Activated naive CD4-positive, alpha-beta T cell treated with anti-CD3 and anti-CD28 coated beads, Interleukin-2, amount 50 U/mL, for 16 hours (primary cell): ENCODE results near the gene SCAF4.

Source experiments
- DNase-seq: peaks from one replicate; pipeline ENCODE4 v3.0.0-alpha.2; 2020

The SCAF4 gene

DNA sequence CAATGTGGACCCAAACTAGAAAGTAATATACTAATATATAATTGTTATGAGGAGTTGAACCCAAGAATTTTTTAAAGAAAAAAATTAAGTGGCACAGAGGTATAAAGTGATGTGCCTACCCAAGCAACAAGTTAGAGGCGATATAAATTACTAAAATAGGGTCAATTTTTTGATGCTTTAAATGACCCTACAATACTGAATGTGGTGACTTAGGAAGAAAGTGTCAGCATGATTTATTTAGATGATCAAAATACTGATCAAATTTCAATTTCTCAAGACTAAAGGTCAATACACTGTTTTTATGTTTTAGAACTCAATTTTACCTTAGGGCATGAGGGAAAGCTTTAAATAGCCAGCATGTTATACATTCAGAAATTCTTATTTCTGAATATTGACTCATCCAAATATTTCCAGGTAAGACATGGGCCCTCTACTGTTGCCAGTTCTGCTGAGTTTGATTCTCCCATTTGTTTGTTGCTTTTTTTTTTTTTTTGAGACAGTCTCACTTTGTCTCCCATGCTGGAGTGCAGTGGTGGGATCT, 20.1 kb downstream of the SCAF4 start:
- no peak for DNase-seq

DNA sequence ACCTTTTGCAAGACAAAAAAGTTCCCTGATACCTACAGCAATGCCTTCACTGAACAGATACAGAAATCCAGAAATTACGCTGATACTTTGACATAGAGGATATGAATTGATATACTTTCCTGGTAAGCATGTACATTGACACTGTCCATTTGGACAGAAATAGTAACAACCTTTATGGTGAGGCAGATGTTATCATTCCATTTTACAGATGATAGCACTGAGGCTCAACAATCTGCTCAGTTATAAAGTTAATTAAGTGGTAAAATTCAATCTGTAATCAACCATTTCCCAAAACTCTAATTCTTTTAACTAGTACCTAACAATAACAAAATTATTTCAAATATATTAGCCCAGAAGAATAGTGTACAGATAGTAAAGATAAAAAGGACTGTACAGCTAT, 20.6 kb downstream of the SCAF4 start:
- DNase-seq, result no peak

DNA sequence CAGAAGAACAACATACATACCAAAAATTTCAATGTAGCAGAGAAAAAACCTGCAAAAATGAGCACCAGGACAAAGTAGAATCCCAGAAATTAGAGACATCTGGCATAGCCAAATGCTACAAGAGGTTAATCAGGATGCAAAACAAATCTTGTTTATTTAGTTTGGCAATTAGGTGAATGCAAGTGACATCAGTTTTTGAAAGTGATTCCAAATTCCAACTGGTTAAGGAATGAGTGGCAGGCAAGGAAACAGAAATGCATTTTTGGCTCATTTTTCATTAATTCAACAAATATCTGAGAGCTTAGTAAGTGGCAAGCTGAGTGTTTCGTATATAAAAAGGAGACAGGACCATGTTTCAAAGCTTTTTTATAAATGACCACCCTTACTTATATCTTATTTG, 21.3 kb downstream of the SCAF4 start:
- no peak for DNase-seq

DNA sequence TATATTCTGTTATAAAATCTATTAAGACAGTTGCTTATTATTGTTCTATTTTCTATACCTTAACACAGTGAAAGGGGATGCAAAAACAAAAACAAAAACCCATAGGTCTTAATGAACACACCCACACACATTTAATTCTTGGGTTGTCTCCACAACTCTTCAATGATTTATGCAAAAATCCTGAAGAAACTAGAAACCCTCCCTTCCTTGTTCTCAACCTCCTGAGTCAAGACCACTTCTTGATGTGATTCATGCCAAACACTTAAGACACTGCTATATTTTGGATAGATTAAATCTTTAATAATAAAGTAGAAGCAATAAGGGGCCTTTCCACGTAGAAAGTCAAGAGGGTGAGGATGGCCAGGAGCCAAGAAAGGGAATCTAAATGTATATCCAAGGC, 23.4 kb downstream of the SCAF4 start:
- DNase-seq, result no peak

DNA sequence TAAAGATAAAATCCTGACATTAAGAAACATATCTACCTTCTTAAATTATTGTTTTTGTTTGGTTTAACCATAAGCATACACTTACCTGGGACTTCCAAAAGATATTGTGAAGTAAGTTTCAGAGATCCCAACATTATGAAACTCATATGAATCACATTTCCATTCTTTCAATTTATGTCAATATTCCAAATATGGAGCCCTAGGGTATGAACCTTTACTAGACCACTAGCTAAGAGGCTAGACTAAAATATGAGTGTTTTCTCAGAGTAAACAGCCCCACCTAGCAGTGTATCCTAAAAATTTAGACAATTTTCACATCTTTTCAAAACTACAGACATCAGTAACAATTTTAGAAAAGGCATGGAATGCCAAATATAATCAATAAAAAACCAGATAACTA, 24.4 kb downstream of the SCAF4 start:
- no peak for DNase-seq

DNA sequence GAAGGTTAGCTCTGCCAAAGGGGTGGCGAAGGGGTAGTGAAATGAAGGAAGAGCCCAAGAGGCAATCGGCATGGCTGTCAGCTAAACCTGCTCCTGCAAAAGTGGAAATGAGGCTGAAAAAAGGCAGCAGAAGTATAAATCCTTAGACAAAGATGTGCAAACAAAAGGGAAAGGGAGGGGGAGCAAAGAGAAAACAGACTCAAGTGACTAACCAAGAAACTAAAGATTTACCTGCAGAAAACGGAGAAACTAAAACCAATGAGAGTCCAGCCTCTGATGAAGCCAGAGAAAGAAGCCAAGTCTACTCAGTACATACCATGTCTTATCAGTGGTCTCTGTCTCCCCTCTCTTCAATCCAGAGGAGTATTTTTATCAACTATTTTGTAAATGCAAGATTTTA, 25.4 kb downstream of the SCAF4 start:
- DNase-seq, result no peak

DNA sequence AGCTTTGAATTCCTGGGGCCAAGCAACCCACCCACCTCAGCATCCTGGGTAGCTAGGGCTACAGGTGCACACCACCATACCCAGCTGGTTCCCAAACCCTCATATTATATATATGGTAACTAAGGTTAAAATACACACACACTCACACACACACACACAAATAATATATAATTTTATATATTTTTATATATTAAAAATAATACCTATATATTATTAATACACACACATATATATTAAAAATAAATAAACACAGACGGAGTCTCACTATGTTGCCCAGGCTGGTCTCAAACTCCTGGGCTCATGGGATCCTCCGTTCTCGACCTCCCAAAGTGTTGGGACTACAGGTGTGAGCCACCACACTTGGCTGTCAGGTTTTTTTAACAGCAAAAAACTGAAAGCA, 31.9 kb downstream of the SCAF4 start:
- no peak for DNase-seq

DNA sequence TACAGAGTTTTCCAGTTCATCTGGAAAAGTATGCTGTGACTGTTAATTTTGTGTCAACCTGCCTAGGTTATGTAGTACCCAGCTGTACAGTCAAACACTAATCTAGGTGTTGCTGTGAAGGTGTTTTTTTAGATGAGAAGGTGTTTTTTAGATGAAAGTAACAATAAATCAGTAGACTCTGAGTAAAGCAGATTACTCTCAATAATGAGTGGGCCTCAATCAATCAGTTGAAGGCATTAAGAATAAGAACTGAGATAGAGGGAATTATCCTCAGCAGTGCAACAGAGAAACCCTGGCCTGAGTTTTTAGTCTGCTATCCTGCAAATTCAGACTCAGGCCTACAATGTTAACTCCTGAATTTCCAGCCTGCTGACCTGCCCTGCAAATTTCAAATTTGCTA, 33.5 kb downstream of the SCAF4 start:
- no peak for DNase-seq

DNA sequence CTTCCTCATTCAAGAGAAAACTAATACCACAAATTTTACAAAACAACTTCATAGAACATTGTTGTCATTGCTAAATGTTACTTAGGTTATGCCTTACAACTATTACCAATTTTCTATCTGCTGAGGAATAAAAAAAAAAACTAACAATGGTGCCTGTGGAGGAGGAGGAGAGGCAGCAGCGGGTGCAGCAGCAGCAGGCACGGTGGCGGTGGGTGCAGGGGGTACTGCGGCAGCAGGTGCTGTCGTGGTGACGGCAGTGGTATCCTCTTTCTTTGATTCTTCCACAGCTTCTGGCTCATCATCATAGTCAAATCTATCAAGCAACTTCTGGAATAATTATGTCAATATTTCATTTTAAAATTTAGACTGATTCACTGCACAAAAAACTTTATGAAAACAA, 35.5 kb downstream of the SCAF4 start:
- no peak for DNase-seq

DNA sequence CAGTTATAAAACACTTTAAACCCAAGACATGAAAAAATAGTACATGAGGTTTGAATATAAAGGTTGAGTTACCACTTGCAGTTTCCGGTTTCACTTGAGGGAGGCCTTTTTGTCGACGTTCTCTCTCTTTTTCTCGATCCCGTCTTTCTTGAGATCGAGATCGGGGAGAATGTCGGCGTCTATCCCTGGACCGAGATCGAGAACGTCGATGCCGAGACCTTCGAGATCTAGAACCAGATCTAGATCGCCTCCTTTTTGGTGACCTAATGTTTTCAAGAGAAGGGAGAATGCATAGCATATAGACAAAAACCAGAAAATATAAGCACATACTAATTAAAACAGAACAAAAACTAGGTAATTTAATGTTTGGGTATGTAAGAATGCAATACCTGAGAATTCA, 38.7 kb downstream of the SCAF4 start:
- no peak for DNase-seq

DNA sequence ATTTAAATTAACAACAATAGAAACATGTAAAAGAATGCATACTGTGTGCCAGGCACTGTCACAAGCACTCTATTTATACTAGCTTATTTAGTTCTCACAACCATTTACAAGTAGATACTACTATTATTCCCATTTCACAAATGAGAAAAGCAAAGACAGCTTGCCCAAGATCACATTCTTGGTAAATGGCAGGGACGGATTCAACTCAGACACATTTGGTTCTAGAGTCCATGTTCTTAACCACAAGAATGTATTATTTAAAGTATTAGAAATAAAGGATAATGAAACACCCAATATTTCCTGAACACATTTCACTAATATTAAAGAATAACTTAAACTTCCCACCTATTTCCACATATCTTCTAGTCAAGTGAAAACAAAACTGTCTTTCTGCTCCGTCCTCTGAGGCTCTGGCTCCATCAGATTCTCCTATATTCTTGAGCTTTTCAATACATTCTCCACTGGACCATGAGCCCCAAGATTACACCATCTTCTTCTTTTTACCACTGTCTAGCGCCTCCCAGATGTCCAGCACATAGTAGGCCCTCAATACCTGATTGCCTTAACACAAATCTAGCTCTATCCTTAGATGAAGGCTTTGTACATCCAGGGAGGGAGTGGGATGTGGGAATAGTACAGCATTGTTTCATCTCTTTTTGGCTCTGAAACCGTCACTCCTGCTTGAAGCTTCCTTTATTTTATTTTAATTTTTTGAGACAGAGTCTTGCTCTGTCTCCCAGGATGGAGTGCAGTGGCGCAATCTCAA, 43.1 kb downstream of the SCAF4 start:
- DNase-seq, result no peak

DNA sequence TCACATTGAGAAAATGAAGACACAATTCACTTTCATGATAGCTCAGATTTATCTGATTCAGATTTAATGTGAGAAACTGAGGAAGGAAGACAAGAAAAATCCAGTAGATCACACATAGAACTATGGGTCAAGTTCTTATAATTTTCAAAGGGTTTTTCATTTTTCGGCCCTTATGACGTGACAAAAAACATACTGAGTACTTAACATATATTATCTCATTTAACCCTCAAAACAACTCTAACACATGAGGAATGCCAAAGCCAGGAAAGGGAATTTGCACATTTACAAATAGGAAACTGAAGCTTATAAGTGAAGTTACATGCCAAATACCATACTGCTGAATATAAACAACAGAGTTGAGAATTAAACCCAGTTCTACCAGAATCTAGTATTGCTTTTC, 44.8 kb downstream of the SCAF4 start:
- DNase-seq, result no peak

DNA sequence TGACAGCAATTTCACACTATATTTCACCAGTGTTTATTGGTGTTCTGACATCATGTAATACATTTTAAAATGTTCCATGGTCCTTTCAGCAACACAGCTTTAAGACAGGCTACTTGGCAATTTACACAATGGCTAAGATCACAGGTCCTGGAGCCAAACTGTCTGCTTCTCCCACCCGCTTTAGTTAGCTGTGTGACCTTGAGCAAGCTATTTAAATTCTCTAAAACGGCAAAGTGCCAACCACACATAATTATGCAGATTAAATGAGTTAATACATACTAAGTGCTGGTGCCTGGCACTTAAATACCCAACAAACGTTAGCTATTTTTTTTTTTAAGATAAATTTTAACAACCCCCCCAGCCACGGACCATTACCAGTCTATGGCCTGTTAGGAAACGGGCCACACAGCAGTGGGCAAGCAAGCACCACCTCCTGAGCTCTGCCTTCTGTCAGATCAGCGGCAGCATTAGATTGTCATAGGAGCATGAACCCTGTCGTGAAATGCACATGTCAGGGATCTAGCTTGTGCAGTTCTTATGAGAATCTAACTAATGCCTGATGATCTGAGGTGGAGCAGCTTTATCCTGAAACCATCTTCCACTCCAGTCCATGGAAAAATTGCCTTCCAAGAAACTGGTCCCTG, 45.5 kb downstream of the SCAF4 start:
- no peak for DNase-seq

DNA sequence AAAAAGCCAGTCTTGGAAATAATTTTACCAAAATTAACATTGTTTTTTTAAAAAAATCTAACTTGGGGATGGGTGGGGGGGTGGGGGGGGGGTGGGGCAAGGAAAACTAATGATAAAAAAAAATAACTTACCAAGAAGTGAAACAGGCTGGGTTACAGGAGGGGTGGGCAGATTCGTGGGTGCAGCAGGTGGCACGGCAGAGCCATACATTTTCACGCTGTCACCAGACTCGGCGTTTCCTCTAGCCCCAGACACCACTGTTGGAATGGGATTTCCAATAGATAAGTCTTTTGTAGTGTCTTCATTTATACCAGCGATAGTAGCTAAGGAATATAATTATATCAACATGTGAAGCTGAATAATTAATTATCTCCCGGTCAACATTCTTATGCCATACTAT, 47.0 kb downstream of the SCAF4 start:
- no peak for DNase-seq

DNA sequence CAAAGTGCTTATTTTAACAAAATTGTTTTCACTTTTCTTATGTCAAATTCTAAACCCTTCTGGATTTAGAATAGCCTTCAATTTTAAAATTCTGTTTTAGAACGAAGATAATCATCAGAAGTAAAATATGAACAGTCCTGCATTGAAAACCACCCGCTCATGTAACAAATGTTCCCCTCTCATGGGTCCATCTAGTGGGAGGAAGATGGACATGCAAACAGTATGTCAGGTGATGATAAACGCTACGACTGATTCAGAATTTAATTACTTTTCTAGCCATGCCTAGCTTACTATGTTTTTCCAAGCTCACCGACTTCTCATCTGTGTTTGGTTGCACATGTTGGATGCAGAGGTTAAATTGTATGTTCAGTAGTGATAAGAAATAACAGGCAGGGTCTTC, 48.9 kb downstream of the SCAF4 start:
- no peak for DNase-seq

DNA sequence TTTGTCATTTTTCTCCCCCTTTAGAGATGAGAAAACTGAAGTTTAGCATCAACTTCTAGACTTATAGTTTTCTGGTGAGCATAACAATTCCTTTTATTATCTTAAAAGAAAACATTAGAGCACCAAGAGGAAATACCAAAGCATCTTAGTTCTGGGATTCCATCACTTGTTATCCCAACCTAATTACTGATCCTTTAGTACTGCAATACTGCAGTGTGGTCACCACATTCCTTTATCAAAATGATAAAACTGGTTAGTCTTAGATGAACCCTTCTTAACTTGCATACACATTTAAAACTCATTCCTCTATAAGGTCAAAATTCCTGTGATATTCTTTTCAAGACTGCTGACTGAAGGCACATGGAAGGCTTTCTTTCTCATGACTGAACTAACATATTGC, 49.3 kb downstream of the SCAF4 start:
- DNase-seq, result no peak

DNA sequence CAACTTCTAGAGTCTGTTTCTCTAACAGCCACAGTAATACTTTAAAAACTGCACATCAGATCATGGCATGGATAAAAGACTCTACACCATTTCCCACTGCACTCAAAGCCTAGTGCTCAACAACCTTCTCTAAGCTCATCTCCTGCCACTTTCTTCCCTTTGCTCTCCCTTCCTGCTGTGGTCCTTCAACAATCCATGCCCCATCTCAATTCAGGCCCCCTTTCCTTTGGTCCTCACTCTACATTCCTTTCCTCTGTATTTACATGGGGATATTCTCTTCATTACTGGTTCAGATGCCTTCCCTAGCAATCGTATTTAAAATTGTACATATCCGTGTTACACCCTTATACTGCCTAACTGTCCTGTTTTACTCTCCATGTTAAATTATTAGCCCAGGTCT, 53.4 kb downstream of the SCAF4 start:
- DNase-seq, result no peak

DNA sequence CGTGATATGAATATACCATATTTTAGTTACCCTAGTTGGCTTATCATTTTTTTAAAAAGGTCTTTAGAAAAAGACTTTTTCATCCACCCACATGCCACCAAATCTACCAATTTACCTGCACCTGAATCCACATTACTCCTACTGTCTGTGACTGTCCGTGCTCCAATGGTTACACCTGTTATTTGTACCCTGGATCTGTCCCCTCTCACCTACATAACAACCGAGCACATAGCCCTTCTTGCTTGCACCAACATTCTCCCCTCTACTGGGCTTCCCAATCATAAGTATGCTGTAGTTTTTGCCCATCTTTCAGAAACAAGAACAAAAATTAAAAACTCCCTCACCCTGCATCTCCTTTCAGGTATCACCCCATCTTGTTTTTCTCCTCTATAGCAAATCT, 54.9 kb downstream of the SCAF4 start:
- no peak for DNase-seq

DNA sequence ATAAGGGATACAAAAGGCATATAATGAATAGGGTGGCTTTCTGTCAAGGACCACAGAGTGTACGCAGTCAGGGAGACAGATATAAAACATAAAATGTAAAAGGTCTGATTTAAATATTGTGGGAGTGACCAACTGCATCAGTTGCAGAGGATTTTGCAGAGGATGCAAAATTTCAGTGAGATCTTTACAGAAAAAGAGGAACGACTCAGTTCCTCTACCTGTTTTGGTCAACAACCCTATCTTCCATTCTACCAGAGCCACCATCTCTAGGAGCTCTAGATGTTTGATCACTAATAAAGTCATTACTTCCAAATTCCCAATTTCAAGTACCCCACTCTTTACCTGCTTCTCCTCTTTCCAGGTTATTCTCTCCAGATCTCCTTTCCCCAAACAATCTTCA, 56.0 kb downstream of the SCAF4 start:
- DNase-seq, result no peak

DNA sequence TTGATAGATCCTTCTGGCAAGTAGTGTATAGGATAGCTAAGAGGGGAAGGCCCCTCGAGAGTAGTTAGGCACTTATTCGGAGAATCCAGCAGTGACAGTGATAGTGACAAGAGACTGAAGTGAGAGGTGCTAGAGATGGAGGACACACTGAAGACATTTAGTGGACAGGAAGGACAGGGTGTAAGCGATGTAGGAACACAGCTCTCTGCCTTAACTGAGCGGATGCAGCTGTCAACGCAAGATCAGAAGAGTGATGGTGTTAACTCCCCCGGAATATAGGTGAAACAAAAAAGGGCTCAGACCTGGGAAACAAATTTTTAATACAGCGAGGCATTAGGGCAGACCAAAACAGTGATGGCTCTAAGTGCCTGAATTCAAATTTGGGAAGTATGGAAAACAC, 56.6 kb downstream of the SCAF4 start:
- DNase-seq, result no peak

DNA sequence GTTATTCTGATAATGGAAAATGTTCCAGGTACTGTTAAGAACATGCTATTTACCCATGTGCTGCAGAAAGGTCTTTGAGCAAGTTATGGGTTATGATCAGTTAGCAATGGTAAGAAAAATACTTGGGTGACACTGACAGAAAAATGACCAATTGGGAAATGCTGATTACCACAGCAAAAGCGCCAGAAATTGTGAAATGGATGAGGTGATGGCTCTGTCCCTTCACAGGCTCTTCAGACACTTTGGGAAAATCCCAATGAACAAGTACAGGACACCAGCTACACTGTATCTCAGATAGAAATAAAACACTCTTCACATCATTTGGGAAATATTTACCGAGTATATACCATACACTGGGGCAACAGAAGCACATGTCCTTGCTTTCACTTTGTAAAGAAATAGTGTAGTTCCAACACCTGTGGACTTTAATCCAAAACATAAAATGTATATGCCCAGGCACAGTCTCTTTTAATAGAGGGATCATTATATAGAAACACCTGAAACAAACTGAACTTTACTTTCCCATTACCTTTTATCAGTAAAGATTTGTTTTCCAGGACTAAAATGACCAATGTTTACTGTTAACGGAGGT, 58.5 kb downstream of the SCAF4 start:
- no peak for DNase-seq

DNA sequence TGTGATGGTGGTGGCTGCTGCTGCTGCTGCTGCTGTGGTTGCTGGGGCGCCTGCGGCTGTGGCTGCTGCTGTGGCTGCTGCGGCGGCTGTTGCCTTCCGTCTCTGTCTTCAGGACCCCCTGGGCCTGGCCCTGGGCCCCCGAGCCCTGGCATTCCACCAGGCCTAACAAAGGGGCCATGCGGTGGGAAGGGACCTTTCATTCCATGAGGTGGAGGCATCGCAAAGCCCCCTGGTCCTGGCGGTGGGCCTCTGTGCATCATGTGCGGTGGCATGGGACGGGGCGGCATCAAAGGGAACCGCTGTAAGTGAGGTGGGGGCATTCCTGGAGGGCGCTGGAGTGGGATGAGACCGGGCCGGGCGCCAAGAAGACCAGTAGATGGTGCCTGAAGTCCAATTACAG, 60.0 kb downstream of the SCAF4 start:
- no peak for DNase-seq

DNA sequence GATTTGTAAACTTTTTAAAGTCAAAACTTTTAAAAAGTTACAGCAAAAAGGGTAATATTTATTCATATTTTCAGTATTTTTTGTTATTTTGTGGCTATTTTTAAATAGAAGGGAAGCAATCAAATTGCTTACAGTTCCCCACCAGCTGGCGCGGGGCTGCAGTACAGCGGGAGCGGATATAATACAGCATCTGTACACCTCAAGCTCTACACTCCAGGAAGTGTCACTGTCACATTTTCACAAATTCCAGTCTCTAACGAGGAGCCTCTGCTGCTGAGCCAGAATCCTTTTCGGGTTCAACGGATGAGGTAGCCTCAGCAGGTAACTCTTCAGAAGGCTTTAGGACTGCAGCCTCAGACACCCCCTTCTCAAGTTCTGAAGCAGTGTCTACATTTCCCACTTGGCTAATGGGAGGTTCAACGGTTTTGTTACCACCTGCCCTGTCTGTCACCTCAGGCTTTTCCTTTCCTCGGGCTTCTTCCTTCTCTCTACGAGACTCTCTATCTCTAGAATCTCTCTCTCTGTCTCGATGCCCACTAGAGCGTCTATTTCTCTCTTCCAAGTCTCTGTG, 60.7 kb downstream of the SCAF4 start:
- no peak for DNase-seq

DNA sequence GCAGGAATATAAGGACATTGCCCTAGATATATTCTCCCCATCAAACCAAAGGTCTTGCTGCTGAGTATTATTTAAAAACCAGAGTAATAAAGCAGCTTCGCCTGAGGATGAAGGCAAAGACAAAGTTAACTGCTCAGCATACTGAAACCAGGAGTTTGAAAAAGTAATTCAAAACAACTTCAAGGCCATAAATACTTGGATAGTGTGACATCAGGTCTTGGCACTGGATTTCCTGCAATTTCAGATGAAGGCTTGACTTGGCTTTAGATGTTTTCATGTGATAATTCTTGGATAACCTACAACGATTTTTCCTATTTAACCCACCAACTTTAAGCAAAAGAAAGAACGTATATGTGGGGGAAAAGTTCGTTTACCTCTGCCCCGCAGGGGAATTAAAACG, 61.8 kb downstream of the SCAF4 start:
- no peak for DNase-seq
